ENCODE results near the gene PTPN5. TPM values are rescaled to one million over a fixed set of nuclear protein-coding genes. Genes with fewer than 3 reads are reported as not detected.
A peak's percentile ranks its signal among the peaks of the same experiment; 100 is the strongest.

Gene PTPN5
- total and polyA plus RNA-seq, 9 donors: 0.43 to 9.5 (median 1.5) TPM

GRCh38 chr11:18709414-18709813 lies 82.2 kb downstream of the PTPN5 start:
- Histone ChIP-seq H3K9me3 (no peaks in the 10 kb centered on the region), H3K27ac (no peak overlapping the region), H3K36me3 (no peaks in the 10 kb centered on the region), H3K4me1 (ENCODE audit: insufficient read depth) (peaks cover 9% of the 10 kb centered on the region), H3K4me3 (no peak overlapping the region), H3K27me3 (no peaks in the 10 kb centered on the region)
- intact Hi-C loops (cut with DNase I): loop anchor here in 1 of 4 donors (10.0 kb wide), 1 partner anchor 75 kb away; the partner anchor contains the start of gene SPTY2D1
- DNase-seq: peak in 1 of 5 donors; percentile 24
- TF ChIP-seq CTCF (IDR thresholded peaks at IDR 0.05) (no peak), POLR2A (IDR thresholded peaks at IDR 0.05) (no peak), EP300 (IDR thresholded peaks at IDR 0.05) (no peak)
- 89 to 95% (median 92%) methylated on average over 4 of the region's 4 CpGs for WGBS, 3 donors

- TF ChIP-seq POLR2A (IDR thresholded peaks at IDR 0.05): no peak
- TF ChIP-seq EP300 (IDR thresholded peaks at IDR 0.05): no peak
- no peak for TF ChIP-seq CTCF (IDR thresholded peaks at IDR 0.05)
- Histone ChIP-seq H3K4me3 (no peak overlapping the region), H3K9me3 (no peaks in the 10 kb centered on the region), H3K27me3 (no peaks in the 10 kb centered on the region), H3K4me1 (ENCODE audit: insufficient read depth) (peaks cover 9% of the 10 kb centered on the region), H3K36me3 (no peaks in the 10 kb centered on the region), H3K27ac (no peak overlapping the region)
- 91 to 94% (median 92%) methylated on average over 12 of the region's 12 CpGs for WGBS, 3 donors
- intact Hi-C loops (cut with DNase I): loop anchor here in 1 of 4 donors (10.0 kb wide), 1 partner anchor 73 kb away; the partner anchor contains the start of gene SPTY2D1
- DNase-seq: peak in 1 of 5 donors; percentile 28
Measured at GRCh38 chr11:18707811-18708340, 83.7 kb downstream of the PTPN5 start.

GRCh38 chr11:18706330-18707243 lies 85.0 kb downstream of the PTPN5 start:
- TF ChIP-seq CTCF (IDR thresholded peaks at IDR 0.05): no peak
- no peak for TF ChIP-seq EP300 (IDR thresholded peaks at IDR 0.05)
- no peak for TF ChIP-seq POLR2A (IDR thresholded peaks at IDR 0.05)
- 5 to 18% (median 7%) methylated on average over 34 of the region's 34 CpGs for WGBS, 3 donors
- DNase-seq: peak; percentile 79 to 85 (median 82)
- intact Hi-C loops (cut with DNase I): loop anchor here in 1 of 4 donors (10.0 kb wide), 1 partner anchor 72 kb away; the partner anchor contains the start of gene SPTY2D1
- Histone ChIP-seq H3K4me1 (ENCODE audit: insufficient read depth) (peaks cover 9% of the 10 kb centered on the region), H3K36me3 (no peaks in the 10 kb centered on the region), H3K4me3 (peak overlapping the region; percentile 71), H3K27ac (peak overlapping the region; percentile 31 to 52), H3K27me3 (no peaks in the 10 kb centered on the region), H3K9me3 (no peaks in the 10 kb centered on the region)

DNA sequence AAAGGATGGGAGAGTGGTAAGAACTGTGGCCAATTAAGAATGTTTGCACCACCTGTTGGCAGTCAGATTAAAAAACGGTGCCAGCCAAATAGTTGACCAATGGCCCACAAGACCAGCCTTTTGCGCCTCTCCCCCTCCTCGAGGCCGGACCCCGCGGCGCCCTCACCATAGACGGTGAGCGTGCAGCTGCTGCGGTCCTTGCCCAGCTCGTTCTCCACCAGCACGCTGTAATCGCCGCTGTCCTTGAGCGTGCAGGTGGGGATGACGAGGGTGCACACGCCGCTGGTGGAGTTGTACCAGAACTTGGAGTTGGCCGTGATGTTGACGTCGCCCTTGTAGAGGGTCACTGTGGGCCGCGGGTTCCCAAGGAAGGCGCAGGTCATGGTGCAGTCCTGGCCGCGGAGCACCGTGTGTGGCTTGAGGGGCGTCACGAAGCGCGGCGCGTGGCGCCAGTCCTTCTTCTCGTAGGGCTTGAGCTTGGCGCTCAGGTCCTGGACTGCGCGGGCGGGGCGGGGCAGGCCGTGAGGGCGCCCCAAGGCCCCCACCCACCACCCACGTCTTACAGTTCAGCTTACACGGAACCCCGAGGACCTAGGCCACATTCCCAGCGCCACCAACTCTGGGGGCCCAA lies 85.8 kb downstream of the PTPN5 start:
- WGBS, 3 donors: 1 to 3% (median 1%) methylated on average over 17 to 46 of the region's 46 CpGs
- H3K36me3 ChIP-seq: no peaks in the 10 kb centered on the region
- peak overlapping the region; percentile 71 for H3K4me3 ChIP-seq
- no peaks in the 10 kb centered on the region for H3K9me3 ChIP-seq
- H3K27ac ChIP-seq: peak overlapping the region in 1 of 2 donors; percentile 31
- DNase-seq: peak in 4 of 5 donors; percentile 50 to 75 (median 64)
- H3K27me3 ChIP-seq: no peaks in the 10 kb centered on the region
- TF ChIP-seq EP300 (IDR thresholded peaks at IDR 0.05) (no peak), POLR2A (IDR thresholded peaks at IDR 0.05) (no peak), CTCF (IDR thresholded peaks at IDR 0.05) (no peak)
- intact Hi-C loops (cut with DNase I): loop anchor here in 1 of 4 donors (10.0 kb wide), 1 partner anchor 71 kb away; the partner anchor contains the start of gene SPTY2D1
- H3K4me1 ChIP-seq (ENCODE audit: insufficient read depth): peaks cover 16% of the 10 kb centered on the region

Measured in ovary (tissue), 9 donors.